Measurements from ENCODE around the gene RPP25L. TPM values are rescaled to one million over a fixed set of nuclear protein-coding genes. Genes with fewer than 3 reads are reported as not detected.

RPP25L gene
- total and polyA plus RNA-seq, 10 of the 15 experiments (the other 5 are each of a cell fraction or from before 2014, with no cell fraction given) = 7.7 to 30.2 (median 16.8) TPM

DNA sequence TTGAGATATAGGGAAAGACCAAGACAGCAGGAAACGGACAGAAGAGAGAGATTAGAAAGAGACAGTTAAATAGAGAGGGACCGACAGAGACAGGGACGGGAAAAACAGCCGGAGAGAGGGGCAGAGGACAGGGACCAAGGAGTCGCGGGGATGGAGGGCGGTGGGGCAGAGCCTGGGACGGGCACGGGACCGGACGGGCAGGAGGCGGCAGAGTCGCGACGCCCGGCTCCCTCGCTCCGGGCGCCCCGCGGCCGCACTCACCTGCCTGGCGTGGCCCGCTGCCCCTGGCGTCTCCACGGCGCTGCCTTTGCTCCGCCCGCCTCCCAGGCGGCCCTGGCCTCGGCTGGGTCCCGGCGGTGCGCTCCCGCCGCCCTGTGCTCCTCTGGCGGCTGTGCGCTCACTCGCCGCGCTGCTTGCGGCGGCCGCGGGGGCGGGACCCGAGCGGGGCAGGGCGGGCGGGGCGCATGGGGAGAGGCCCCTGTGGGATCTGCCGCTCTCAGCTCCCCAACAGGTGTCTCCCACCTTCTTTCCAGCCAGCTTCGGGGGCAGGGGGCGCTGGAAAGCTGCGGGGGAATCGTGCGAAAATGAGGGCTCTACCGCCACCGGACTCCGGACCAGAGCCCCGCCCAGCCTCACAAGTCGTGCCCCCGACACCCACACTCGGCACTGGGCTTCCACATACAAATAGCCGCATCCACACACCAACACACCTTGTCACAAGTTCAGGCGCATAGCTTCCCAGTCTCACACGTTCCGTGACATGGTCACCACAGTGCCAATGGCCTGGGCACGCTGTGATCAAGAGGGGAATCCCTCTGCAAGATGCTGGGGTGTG lies 17.0 kb upstream of the RPP25L start, which contains the start of gene ARID3C:
Gene ARID3C, minus strand, starts transcription at position 411 of the 835 bp plus-strand sequence. CDS start 1,052 bp downstream, outside the sequence.
- peak within 1 kb of the TSS; percentile 71 for H3K4me2 ChIP-seq (ENCODE audit: control insufficient read depth, insufficient read depth)
- H3K79me2 ChIP-seq (ENCODE audit: control insufficient read depth, insufficient read depth, low read length) = no peaks in the 10 kb centered on the region
- POLR2A ChIA-PET = interaction anchor here (1.5 kb wide), 1 partner anchor 9 kb away, joined by 4 read pairs; the partner anchor contains the start of gene SIGMAR1
- CTCF ChIA-PET = interaction anchor here (1.2 kb wide), 1 partner anchor 16 kb away, joined by 3 read pairs; no protein-coding TSS in a partner anchor
- in situ Hi-C loops (cut with MboI) = no loop called here
- intact Hi-C loops (cut with micrococcal nuclease; ENCODE audit: unreplicated experiment) = no loop called here
- H3K27ac ChIP-seq (ENCODE audit: control insufficient read depth, insufficient read depth) = no peak within 1 kb of the TSS
- H4K20me1 ChIP-seq (ENCODE audit: control insufficient read depth, insufficient read depth) = no peaks in the 10 kb centered on the region; the same call in 1 of the 2 replicates
- peaks cover 14 to 19% of the 10 kb centered on the region in 2 experiments for H3K27me3 ChIP-seq (replicated peaks in 1 of 2; ENCODE audit: control insufficient read depth in 2 of 2, insufficient read depth in 2 of 2, low read length in 1 of 2)
- H3K4me3 ChIP-seq = peak within 1 kb of the TSS; percentile 32; the same call in 1 of the 2 replicates
- 2% methylated on average over 48 of the region's 69 CpGs for WGBS (ENCODE audit: insufficient coverage, insufficient replicate concordance, low lambda C conversion rate, missing lambda C conversion rate)
- RAD21 ChIA-PET (ENCODE audit: unreplicated experiment) = no interaction called here
- FAIRE-seq = no peak
- no TSS peak for BruUV-seq (replicated peaks)
- H3K36me3 ChIP-seq (ENCODE audit: control insufficient read depth in 2 of 2, insufficient read depth in 2 of 2, low read length in 1 of 2) = no peaks in the 10 kb centered on the region; a peak in 1 of 4 replicates
- no peaks in the 10 kb centered on the region for H3K9me3 ChIP-seq (replicated peaks; ENCODE audit: control insufficient read depth, insufficient read depth, low read length)
- DNase-seq (ENCODE audit: low read depth, low spot score) = no peak
- peak; percentile 67 for ATAC-seq
- peaks cover 4% of the 10 kb centered on the region; the same call in 1 of the 2 replicates for H3K4me1 ChIP-seq (ENCODE audit: control insufficient read depth, insufficient read depth, low read length)
- SMC1A ChIA-PET (ENCODE audit: uncharacterized antibody, unreplicated experiment) = interaction anchor here (0.6 kb wide), 1 partner anchor 11 kb away, joined by 3 read pairs; no protein-coding TSS in a partner anchor
- TF ChIP-seq EGR1 (IDR thresholded peaks at IDR 0.05; ENCODE audit: borderline replicate concordance in 1 of 2, low read depth in 2 of 2, low read length in 2 of 2) (0 out of 3 replicates have a peak, but pooled peaks of 1 of the 2 experiments have one; percentile 24), RAD51 (IDR thresholded peaks at IDR 0.05) (no peak), MEF2A (IDR thresholded peaks at IDR 0.05; ENCODE audit: insufficient read depth, low read depth, low read length) (no peak), TCF3 (IDR thresholded peaks at IDR 0.05; ENCODE audit: borderline replicate concordance, insufficient read depth, low read depth, low read length) (no peak), BRCA1 (IDR thresholded peaks at IDR 0.05; ENCODE audit: low read depth, low read length) (no peak), SUZ12 (IDR thresholded peaks at IDR 0.05; ENCODE audit: unreplicated experiment) (peak; percentile 64), EZH2 (IDR thresholded peaks at IDR 0.05; ENCODE audit: borderline replicate concordance, control insufficient read depth, low read depth, low read length) (peak; percentile 29; the same call in 1 of the 2 replicates), IKZF2 (IDR thresholded peaks at IDR 0.05) (no peak), BHLHE40 (IDR thresholded peaks at IDR 0.05; ENCODE audit: borderline replicate concordance in 1 of 2, low read depth in 2 of 2, low read length in 1 of 2) (0 out of 4 replicates have a peak, but pooled peaks of 1 of the 2 experiments have one; percentile 8), CEBPB (IDR thresholded peaks at IDR 0.05; ENCODE audit: borderline replicate concordance in 1 of 2, low read depth in 2 of 2, low read length in 2 of 2) (no peak)
- TF ChIP-seq, protein P1, sequence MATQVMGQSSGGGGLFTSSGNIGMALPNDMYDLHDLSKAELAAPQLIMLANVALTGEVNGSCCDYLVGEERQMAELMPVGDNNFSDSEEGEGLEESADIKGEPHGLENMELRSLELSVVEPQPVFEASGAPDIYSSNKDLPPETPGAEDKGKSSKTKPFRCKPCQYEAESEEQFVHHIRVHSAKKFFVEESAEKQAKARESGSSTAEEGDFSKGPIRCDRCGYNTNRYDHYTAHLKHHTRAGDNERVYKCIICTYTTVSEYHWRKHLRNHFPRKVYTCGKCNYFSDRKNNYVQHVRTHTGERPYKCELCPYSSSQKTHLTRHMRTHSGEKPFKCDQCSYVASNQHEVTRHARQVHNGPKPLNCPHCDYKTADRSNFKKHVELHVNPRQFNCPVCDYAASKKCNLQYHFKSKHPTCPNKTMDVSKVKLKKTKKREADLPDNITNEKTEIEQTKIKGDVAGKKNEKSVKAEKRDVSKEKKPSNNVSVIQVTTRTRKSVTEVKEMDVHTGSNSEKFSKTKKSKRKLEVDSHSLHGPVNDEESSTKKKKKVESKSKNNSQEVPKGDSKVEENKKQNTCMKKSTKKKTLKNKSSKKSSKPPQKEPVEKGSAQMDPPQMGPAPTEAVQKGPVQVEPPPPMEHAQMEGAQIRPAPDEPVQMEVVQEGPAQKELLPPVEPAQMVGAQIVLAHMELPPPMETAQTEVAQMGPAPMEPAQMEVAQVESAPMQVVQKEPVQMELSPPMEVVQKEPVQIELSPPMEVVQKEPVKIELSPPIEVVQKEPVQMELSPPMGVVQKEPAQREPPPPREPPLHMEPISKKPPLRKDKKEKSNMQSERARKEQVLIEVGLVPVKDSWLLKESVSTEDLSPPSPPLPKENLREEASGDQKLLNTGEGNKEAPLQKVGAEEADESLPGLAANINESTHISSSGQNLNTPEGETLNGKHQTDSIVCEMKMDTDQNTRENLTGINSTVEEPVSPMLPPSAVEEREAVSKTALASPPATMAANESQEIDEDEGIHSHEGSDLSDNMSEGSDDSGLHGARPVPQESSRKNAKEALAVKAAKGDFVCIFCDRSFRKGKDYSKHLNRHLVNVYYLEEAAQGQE (IDR thresholded peaks at IDR 0.05; ENCODE audit: low read depth, low read length) = no peak
- no peak within 1 kb of the TSS; the same call in 1 of the 2 replicates for H2AFZ ChIP-seq (ENCODE audit: control insufficient read depth, low read depth, low read length)
- H3K9ac ChIP-seq (ENCODE audit: control insufficient read depth, insufficient read depth, low read length) = no peak within 1 kb of the TSS

Data from GM12878 (cell line).